GM23248 (cell line): ENCODE measurements around the gene NTHL1.

Experiments
- EZH2 ChIP-seq: fragments of 200-600 bp; sonication (generic); IDR thresholded peaks from 2 replicates; pipeline ENCODE4 v1.6.1; 2018; ENCODE audit warnings: antibody characterized with exemption, mild to moderate bottlenecking; ENCODE audit not compliant: insufficient read depth, poor library complexity, severe bottlenecking
- EZH2phosphoT487 ChIP-seq: fragments of 200-600 bp; sonication (generic); IDR thresholded peaks from 2 replicates; pipeline ENCODE4 v1.6.1; 2018; ENCODE audit warnings: antibody characterized with exemption, moderate library complexity, mild to moderate bottlenecking, low read depth; ENCODE audit not compliant: insufficient read depth

- TF ChIP-seq EZH2 (no peak), EZH2phosphoT487 (no peak)
Observed at GRCh38 chr16:2006317-2006716, 41.3 kb downstream of the NTHL1 start.
